WTC11 (cell line): Measurements from ENCODE around the gene MAPK14.

Experiments
- CREB1 ChIP-seq: sonication (generic); formaldehyde crosslinking; IDR thresholded peaks from 2 replicates; pipeline ENCODE4 v1.8.0; 2023; ENCODE audit warnings: mild to moderate bottlenecking, missing genetic modification reagents
- ETV6 ChIP-seq: sonication (generic); formaldehyde crosslinking; IDR thresholded peaks from 2 replicates; pipeline ENCODE4 v1.8.1; 2022; ENCODE audit warnings: mild to moderate bottlenecking, missing genetic modification reagents
- JUN ChIP-seq: sonication (generic); formaldehyde crosslinking; IDR thresholded peaks from 2 replicates; pipeline ENCODE4 v1.8.0; 2023; ENCODE audit warnings: mild to moderate bottlenecking, missing genetic modification reagents
- MAX ChIP-seq: sonication (generic); formaldehyde crosslinking; IDR thresholded peaks from 2 replicates; pipeline ENCODE4 v1.8.0; 2022; ENCODE audit warnings: mild to moderate bottlenecking, missing genetic modification reagents
- NFATC4 ChIP-seq: fragments of 250-450 bp; sonication (Bioruptor Pico); IDR thresholded peaks from 2 replicates; pipeline ENCODE4 v1.9.0; 2021; ENCODE audit warnings: mild to moderate bottlenecking
- TP53 ChIP-seq: sonication (generic); formaldehyde crosslinking; IDR thresholded peaks from 2 replicates; pipeline ENCODE4 v1.8.1; 2023; ENCODE audit warnings: mild to moderate bottlenecking, missing genetic modification reagents
- ZNF317 ChIP-seq: sonication (generic); formaldehyde crosslinking; IDR thresholded peaks from 2 replicates; pipeline ENCODE4 v1.8.1; 2023; ENCODE audit warnings: low read depth, mild to moderate bottlenecking, moderate library complexity, missing genetic modification reagents, borderline replicate concordance
- ZNF512 ChIP-seq: sonication (generic); formaldehyde crosslinking; IDR thresholded peaks from 2 replicates; pipeline ENCODE4 v1.8.1; 2022; ENCODE audit warnings: missing genetic modification reagents, borderline replicate concordance
- TF ChIP-seq, protein P1 (sequence below): fragments of 200-600 bp; IDR thresholded peaks from 2 replicates; pipeline ENCODE4 v1.8.0; 2022; ENCODE audit warnings: antibody characterized with exemption

DNA sequence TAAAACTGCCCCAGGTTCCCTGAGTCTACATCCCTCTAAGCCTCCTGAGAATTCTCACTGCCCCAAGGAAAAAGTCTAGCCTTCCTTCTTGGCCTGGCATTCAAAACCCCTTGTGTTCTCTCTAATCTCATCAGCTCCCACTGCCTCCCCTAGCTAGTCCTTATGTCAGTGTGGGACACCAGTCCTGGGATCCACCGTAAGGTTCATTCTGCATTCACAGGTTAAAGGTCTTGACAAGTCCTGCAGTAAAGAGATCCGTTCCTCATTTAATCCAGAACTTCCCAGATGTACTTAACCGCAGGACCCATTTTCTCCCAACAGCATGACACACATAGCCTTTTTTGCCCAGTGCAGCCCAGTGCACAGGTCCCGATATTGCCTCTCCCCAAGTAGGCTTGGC is 114.4 kb downstream of the MAPK14 start:
- TF ChIP-seq, protein P1, sequence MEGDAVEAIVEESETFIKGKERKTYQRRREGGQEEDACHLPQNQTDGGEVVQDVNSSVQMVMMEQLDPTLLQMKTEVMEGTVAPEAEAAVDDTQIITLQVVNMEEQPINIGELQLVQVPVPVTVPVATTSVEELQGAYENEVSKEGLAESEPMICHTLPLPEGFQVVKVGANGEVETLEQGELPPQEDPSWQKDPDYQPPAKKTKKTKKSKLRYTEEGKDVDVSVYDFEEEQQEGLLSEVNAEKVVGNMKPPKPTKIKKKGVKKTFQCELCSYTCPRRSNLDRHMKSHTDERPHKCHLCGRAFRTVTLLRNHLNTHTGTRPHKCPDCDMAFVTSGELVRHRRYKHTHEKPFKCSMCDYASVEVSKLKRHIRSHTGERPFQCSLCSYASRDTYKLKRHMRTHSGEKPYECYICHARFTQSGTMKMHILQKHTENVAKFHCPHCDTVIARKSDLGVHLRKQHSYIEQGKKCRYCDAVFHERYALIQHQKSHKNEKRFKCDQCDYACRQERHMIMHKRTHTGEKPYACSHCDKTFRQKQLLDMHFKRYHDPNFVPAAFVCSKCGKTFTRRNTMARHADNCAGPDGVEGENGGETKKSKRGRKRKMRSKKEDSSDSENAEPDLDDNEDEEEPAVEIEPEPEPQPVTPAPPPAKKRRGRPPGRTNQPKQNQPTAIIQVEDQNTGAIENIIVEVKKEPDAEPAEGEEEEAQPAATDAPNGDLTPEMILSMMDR, result no peak
- TF ChIP-seq MAX (CRISPR knock-in tag) (no peak), JUN (CRISPR knock-in tag) (no peak), TP53 (CRISPR knock-in tag) (no peak), ETV6 (CRISPR knock-in tag) (no peak), ZNF317 (CRISPR knock-in tag) (no peak), CREB1 (CRISPR knock-in tag) (no peak), NFATC4 (CRISPR knock-in tag) (no peak), ZNF512 (CRISPR knock-in tag) (no peak)
